Stimulated activated CD8-positive, alpha-beta memory T cell treated with anti-CD3 and anti-CD28 coated beads, Interleukin-7, amount 100 ng/mL, for 48 hours (primary cell): Measurements from ENCODE around the gene IL4R.
"Not testable (repeated sequence)": the region's sequence is repeated elsewhere in the genome, so short reads cannot be mapped to it uniquely, and the experiment has no call there.

ENCODE experiments used
- DNase-seq, 2 donors: peaks; one replicate each; pipeline ENCODE4 v3.0.0-alpha.2; 2020; ENCODE audit warnings: low read depth in 1 of 2; ENCODE audit errors: extremely low read depth in 1 of 2

Gene IL4R

GRCh38 chr16:27327586-27327915 lies 13.8 kb downstream of the IL4R start:
- DNase-seq: no peak

- DNase-seq: no peak
Measured at GRCh38 chr16:27328937-27329336, 15.2 kb downstream of the IL4R start.

GRCh38 chr16:27329376-27330079 lies 15.8 kb downstream of the IL4R start:
- DNase-seq: not testable (repeated sequence)

- no peak for DNase-seq
Measured at GRCh38 chr16:27330542-27330941, 16.8 kb downstream of the IL4R start.

GRCh38 chr16:27332105-27332504 lies 18.3 kb downstream of the IL4R start:
- DNase-seq: no peak

- no peak for DNase-seq
Measured at GRCh38 chr16:27333104-27333503, 19.3 kb downstream of the IL4R start.

GRCh38 chr16:27333549-27333948 lies 19.8 kb downstream of the IL4R start:
- DNase-seq: no peak

GRCh38 chr16:27334192-27334764 lies 20.5 kb downstream of the IL4R start:
- no peak for DNase-seq

- no peak for DNase-seq
Measured at GRCh38 chr16:27334838-27335237, 21.1 kb downstream of the IL4R start.

GRCh38 chr16:27335349-27336053 lies 21.7 kb downstream of the IL4R start:
- DNase-seq: no peak

- DNase-seq: no peak
Measured at GRCh38 chr16:27337024-27337423, 23.2 kb downstream of the IL4R start.

GRCh38 chr16:27339180-27339579 lies 25.4 kb downstream of the IL4R start:
- DNase-seq: no peak

- no peak for DNase-seq
Measured at GRCh38 chr16:27340654-27341053, 26.9 kb downstream of the IL4R start.

GRCh38 chr16:27341549-27341948 lies 27.8 kb downstream of the IL4R start:
- no peak for DNase-seq

- no peak for DNase-seq
Measured at GRCh38 chr16:27341971-27342370, 28.2 kb downstream of the IL4R start.

- no peak for DNase-seq
Measured at GRCh38 chr16:27344721-27345120, 30.9 kb downstream of the IL4R start.

GRCh38 chr16:27345201-27345600 lies 31.4 kb downstream of the IL4R start:
- DNase-seq: no peak

- no peak for DNase-seq
Measured at GRCh38 chr16:27346819-27347218, 33.0 kb downstream of the IL4R start.

- no peak for DNase-seq
Measured at GRCh38 chr16:27347930-27348685, 34.3 kb downstream of the IL4R start.

GRCh38 chr16:27349276-27349675 lies 35.5 kb downstream of the IL4R start:
- no peak for DNase-seq

GRCh38 chr16:27350006-27350405 lies 36.2 kb downstream of the IL4R start:
- no peak for DNase-seq

- DNase-seq: no peak
Measured at GRCh38 chr16:27351989-27352388, 38.2 kb downstream of the IL4R start.
